GOT3 (cell line): ENCODE results near the gene NEGR1.

Experiments used
- DNase-seq: peaks from one replicate; lab custom pipeline; 2025; ENCODE audit warnings: mixed read lengths; lab: John Stamatoyannopoulos, UW

NEGR1 gene

DNA sequence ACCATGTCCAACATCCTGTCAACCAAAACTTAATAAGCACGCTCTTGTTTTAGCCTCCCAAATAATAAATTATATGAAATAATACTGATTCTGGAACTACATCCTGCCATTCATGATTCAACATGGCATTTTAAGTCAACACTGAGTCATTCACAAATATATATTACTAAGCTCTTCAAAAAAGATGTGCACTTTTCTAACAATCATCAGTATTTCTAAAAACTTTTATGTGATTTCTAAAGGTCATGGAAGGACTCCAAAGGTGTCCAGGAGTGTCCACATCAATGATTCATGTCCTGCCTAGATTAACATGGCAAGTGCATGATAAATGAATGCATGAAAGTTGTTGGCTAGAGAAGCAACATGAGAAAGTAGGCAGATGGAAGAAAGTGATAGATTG is 51.6 kb downstream of the NEGR1 start:
- no peak for DNase-seq

- DNase-seq: no peak
Measured at GRCh38 chr1:72229893-72230292, 52.4 kb downstream of the NEGR1 start.

GRCh38 chr1:72227667-72228066 is 54.7 kb downstream of the NEGR1 start:
- no peak for DNase-seq

DNA sequence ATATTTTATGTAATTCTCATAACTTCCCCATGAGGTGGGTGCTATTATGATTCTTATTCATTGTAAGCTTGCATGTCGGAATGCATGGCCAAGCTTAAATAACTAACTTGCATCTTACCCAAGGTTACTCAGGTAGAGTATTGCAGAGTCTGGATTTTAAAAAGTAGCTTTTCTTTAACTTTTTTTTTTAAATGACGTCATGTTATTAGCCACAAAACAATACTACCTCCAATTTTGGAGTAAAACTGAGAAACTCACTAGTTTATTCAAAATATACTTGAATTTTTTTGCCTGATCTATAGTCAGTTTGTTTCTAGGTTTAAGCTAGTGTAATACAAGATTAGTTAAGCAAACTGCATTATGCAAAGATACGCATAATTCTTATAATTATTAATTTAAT is 57.8 kb downstream of the NEGR1 start:
- no peak for DNase-seq

DNA sequence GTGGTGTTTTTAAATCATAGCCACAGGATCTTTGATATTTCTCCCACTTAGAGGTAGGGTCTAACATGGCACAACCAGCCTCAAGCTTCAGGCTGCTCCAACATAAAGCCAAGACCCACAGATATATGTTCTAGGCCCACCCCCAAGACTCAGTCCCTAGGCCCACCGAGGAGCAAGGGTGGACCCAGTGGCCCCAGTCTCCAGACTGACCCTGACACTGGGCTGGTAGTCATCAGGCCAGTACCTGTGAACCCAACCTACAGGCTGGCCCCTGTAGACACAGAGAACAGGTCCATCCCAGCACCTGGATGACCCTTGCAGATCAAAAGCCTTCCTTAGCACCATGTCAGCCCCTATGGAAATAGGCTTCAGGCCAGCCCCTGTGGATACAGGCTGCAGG is 60.5 kb downstream of the NEGR1 start:
- DNase-seq: no peak

DNA sequence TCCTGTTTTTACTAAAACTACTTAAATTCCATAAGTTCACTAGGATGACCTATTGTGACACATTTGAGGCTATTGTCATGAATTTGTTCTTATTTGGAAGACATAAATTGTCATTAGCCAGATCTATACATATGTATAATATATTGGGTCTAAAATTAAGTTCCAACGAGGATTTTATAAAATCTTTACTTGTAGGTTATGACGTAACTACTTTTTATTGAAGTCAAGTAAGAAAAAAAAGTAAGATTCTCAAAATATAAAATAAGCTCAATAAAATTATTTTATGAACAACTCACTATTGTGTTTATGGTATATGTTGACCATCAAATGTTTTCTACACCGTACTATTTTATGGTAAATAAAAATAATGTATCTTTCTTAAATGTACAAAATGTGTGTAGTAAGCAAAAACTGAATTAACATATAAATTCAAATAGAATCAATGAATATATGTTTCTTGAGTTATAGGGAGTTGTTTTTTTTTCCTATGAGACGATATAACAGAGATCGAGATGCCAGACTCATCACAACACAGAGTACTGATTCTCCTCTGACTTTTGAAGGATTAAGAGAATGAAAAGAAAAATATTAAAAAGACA is 64.1 kb downstream of the NEGR1 start:
- DNase-seq: no peak

DNA sequence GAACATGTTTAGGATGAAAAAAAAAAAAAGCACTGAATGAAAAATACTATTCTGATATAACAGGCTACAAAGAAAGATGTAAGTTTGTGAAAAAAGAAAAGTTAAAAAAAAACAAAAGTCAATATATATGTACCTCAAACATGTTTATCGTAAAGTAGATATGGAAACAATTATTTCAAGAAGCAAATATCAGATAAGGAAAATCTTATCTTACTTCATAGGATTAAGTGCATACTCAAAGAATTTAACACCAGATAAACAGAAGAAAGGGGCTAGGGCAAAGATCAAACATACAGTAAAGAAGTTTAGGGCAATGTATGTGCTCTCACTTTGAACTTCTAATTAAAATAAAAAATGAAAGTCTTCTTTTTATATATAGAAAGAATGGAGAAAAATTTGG is 75.3 kb downstream of the NEGR1 start:
- no peak for DNase-seq

GRCh38 chr1:72202761-72203160 is 79.6 kb downstream of the NEGR1 start:
- no peak for DNase-seq

GRCh38 chr1:72197786-72198185 is 84.6 kb downstream of the NEGR1 start:
- no peak for DNase-seq

GRCh38 chr1:72186733-72187307 is 95.5 kb downstream of the NEGR1 start:
- DNase-seq: no peak

DNA sequence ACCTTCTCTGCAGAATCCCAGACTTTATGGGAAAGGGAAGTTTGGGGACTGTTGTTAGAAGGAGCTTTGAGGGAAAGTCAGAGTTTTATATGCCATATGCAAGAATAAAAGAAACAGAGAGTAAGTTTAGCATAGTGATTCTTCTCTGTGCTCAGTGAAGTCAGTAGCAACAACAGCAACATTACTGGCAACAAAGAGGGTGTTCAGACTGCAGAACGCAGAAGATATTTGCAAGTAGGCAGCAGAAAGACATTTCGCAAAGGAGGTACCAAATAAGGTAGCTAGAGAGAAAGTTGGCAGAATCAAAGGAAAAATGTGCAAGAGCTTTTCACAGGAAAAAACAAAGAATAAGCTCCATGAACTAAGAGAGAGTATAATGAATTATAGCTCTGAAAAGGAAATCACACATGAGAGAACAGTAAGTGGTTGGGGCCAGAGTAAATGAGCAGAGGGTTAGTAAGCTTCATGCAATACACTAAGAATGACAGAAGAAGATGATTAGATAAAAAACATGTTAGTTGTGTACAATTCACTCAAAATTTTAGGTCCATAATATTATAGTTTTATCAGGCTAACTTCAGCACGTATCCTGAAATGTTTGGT is 98.1 kb downstream of the NEGR1 start:
- no peak for DNase-seq

DNA sequence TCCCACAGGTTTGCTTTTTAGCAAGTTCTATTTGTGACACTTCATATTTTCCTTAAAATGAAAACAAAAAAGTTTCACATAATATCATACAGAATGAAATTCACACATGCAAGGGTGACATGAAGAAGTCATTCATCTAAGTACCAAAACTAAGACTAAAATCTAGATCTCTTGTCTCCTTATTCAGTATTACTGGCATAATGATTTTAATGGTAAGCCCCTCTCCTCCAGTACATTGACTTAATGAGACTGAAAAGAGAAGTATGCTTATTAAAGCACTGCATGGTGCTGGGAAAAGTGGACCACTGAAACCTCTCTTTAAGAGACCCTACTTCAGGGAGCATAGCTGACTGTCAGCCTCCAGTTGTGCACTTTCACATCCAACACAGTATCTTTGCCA is 99.5 kb downstream of the NEGR1 start:
- DNase-seq: no peak

DNA sequence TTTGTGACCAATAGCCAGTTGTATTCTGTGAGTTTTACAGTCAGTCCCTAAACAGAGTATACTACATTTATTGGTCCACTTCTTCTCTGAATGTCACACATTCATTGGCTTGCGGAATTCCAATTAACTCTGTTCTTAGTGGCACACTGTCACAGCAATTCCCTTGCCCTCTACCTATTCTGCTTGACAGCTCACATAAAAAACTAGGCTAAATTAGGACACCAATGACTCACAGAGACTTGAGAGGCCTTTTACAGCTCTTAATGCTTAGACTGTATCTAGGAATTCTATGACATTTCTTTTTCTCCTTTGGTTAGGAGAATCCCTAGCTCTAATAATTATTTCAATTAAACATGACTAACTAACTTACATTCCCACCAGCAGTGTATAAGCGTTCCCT is 104.1 kb downstream of the NEGR1 start:
- no peak for DNase-seq

- no peak for DNase-seq
Measured at GRCh38 chr1:72177711-72178110, 104.6 kb downstream of the NEGR1 start.

- DNase-seq: no peak
Measured at GRCh38 chr1:72170246-72170645, 112.1 kb downstream of the NEGR1 start.

DNA sequence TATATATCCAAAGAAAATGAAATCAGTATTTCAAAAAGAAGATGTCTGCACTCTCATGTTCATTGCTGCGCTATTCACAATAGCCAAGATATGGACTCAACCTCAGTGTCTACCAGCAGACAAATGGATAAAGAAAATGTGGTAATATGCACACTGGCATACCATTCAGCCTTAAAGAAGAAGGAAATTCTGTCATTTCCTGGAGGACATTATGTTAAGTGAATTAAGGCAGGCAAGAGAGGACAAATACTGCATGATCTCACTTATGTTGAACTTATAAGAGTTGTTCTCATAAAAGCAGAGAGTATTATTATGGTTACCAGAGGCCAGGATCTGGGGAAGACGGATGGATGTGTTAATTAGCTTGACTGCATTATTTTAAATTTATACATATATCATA is 115.9 kb downstream of the NEGR1 start:
- no peak for DNase-seq

GRCh38 chr1:72150508-72150907 is 131.8 kb downstream of the NEGR1 start:
- DNase-seq: no peak

DNA sequence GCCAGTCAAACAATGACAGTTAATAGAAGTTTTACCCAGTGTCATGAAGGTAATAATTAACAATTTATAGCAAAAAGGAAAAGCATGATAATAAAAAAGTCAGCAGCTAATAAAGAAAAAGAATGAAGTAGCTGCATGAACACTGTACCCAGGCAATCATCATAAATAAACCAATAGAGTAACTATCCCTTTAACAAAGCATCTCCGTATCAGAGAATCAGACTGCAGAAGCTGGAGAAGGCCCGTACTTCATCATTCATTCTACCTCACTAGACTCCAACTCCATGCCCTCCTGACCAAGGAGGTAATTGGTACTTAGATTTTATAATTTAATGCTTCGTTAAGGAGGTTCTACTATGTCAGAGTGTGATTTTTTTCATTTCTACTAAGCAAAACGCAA is 140.5 kb downstream of the NEGR1 start:
- no peak for DNase-seq

GRCh38 chr1:72140222-72140621 is 142.1 kb downstream of the NEGR1 start:
- DNase-seq: no peak

DNA sequence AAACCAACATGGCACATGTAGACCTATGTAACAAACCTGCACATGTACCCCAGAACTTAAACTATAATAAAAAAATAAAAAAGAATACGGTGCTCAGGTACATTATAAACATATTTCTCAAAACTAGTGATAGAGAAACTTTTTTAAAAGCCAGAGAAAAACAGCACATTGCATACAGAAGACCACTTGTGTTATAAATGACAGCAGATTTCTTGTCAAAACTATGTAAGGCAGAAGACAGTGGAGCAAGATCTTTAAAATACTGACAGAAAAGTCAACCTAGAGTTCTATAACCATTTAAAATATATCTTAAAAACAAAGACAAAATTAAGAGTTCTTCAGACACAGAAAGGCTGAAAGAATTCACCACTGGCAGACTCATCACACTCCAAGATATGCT is 144.7 kb downstream of the NEGR1 start:
- no peak for DNase-seq

- no peak for DNase-seq
Measured at GRCh38 chr1:72129869-72130268, 152.5 kb downstream of the NEGR1 start.

- DNase-seq: no peak
Measured at GRCh38 chr1:72122099-72122880, 160.0 kb downstream of the NEGR1 start.

- no peak for DNase-seq
Measured at GRCh38 chr1:72119491-72119890, 162.8 kb downstream of the NEGR1 start.
